Mesothelial cell of epicardium (in vitro differentiated cells): ENCODE measurements around the gene SCYGR4. TPM values are rescaled to one million over a fixed set of nuclear protein-coding genes. Genes with fewer than 3 reads are reported as not detected.
A peak's percentile ranks its signal among the peaks of the same experiment; 100 is the strongest.
"Not testable (repeated sequence)": the region's sequence is repeated elsewhere in the genome, so short reads cannot be mapped to it uniquely, and the experiment has no call there.

ENCODE experiments used
- DNase-seq, 2 experiments: peaks; one replicate each; pipeline ENCODE4 v3.0.0; 2021; ENCODE audit warnings: low spot score in 2 of 2; ENCODE audit not compliant: unreplicated experiment in 2 of 2
- H3K27ac Mint-ChIP-seq: 2 replicates; pipeline ENCODE4 v1.8.0; 2021; ENCODE audit warnings: mixed read lengths
- H3K27me3 Mint-ChIP-seq: 2 replicates; pipeline ENCODE4 v1.8.0; 2021; ENCODE audit warnings: low read depth, mixed read lengths
- H3K36me3 Mint-ChIP-seq: 2 replicates; pipeline ENCODE4 v1.8.0; 2021; ENCODE audit warnings: mixed read lengths
- H3K4me1 Mint-ChIP-seq: 2 replicates; pipeline ENCODE4 v1.8.0; 2021; ENCODE audit warnings: mixed read lengths
- H3K4me3 Mint-ChIP-seq: 2 replicates; pipeline ENCODE4 v1.8.0; 2021; ENCODE audit warnings: mild to moderate bottlenecking, moderate library complexity, mixed read lengths
- H3K9me3 Mint-ChIP-seq: 2 replicates; pipeline ENCODE4 v1.8.0; 2021; ENCODE audit warnings: mixed read lengths
- total RNA-seq: library from RNA; stranded (reverse); gene quantifications from 3 replicates; pipeline ENCODE4 v1.2.1, GENCODE V29; 2021
- TF ChIP-seq, protein P1 (sequence below): fragments of 200-600 bp; sonication (generic); IDR thresholded peaks from one replicate; pipeline ENCODE4 v1.5.0; 2021; ENCODE audit warnings: antibody characterized with exemption; ENCODE audit not compliant: unreplicated experiment

SCYGR4 gene
- total RNA-seq, 1 donor from 2014 or later: not detected

DNA sequence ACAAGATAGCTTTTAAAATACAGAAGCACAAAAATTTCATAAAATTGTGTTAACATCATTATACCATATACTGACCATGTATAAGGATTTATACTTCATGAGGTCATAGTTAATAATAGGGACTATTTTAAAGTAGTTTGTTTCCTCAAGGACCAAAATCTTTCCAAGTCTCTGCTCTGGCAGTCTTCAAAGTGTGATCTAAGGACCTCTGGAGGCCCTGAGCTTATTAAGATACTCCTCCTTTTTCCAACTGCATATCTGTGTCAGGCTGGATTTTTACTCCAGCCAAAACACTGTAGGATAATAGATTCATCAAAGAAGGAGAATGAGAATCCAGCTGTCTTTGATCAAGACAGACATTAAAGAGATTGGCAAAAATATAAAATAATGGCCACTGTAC, 20.3 kb upstream of the SCYGR4 start:
- DNase-seq: no peak
- H3K36me3 Mint-ChIP-seq: no peaks in the 10 kb centered on the region
- TF ChIP-seq, protein P1, sequence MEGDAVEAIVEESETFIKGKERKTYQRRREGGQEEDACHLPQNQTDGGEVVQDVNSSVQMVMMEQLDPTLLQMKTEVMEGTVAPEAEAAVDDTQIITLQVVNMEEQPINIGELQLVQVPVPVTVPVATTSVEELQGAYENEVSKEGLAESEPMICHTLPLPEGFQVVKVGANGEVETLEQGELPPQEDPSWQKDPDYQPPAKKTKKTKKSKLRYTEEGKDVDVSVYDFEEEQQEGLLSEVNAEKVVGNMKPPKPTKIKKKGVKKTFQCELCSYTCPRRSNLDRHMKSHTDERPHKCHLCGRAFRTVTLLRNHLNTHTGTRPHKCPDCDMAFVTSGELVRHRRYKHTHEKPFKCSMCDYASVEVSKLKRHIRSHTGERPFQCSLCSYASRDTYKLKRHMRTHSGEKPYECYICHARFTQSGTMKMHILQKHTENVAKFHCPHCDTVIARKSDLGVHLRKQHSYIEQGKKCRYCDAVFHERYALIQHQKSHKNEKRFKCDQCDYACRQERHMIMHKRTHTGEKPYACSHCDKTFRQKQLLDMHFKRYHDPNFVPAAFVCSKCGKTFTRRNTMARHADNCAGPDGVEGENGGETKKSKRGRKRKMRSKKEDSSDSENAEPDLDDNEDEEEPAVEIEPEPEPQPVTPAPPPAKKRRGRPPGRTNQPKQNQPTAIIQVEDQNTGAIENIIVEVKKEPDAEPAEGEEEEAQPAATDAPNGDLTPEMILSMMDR: no peak
- peak overlapping the region; percentile 9 for H3K27ac Mint-ChIP-seq
- H3K4me3 Mint-ChIP-seq: no peak overlapping the region
- no peaks in the 10 kb centered on the region for H3K9me3 Mint-ChIP-seq
- H3K27me3 Mint-ChIP-seq: no peaks in the 10 kb centered on the region
- H3K4me1 Mint-ChIP-seq: peaks cover 3% of the 10 kb centered on the region

DNA sequence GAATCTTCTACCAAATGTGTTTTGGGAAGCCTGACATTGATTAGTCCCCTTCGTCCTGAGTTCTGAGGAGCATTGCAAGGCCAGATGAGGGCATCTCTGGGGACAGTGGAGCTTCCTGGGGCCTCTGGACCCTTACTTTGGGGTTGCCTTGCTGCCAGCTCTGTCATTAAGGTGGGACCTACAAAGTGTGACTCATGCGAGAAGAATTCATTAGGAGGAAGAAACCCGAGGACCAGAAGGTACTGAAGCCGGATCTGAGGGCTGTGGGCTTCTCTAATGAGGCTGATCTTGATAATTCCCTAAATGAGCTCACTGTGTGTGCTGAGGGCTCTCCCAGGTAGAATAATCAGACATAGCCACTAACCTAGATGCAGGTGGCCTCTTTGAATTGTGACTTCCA, 19.3 kb upstream of the SCYGR4 start:
- no peak for DNase-seq
- no peak overlapping the region for H3K27ac Mint-ChIP-seq

DNA sequence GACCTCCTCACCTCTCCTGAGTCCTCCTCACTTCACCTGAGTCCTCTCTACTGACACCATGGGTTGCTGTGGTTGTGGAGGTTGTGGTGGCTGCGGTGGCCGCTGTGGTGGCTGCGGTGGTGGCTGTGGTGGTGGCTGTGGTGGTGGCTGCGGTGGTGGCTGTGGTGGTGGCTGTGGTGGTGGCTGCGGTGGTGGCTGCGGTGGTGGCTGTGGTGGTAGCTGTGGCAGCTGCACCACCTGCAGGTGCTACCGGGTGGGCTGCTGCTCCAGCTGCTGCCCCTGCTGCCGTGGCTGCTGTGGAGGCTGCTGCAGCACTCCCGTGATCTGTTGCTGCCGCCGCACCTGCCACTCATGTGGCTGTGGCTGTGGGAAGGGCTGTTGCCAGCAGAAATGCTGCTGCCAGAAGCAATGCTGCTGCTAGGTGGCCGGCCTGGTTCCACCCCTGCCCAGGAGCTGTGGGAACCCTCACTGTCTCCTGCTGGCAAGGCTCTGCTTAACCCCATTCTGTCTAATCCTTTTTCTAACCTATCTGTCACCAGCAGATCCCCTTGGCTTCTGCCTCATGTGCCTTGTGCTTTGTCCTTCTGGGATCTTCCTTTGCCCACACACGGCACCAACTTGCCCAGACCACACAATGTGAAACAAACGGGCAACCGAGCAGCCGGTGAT, 18.3 kb upstream of the SCYGR4 start, which contains the start of gene SCYGR2:
Gene SCYGR2, plus strand, starts transcription at position 59 of the 669 bp plus-strand sequence. Its CDS starts 0 bp downstream, at position 59.
- H3K36me3 Mint-ChIP-seq, H3K27me3 Mint-ChIP-seq, DNase-seq, H3K27ac Mint-ChIP-seq, H3K9me3 Mint-ChIP-seq, H3K4me1 Mint-ChIP-seq, H3K4me3 Mint-ChIP-seq: not testable (repeated sequence)

More for the DNA sequence above, 19.3 kb upstream of the SCYGR4 start:
- Mint-ChIP-seq H3K4me1 (peaks cover 3% of the 10 kb centered on the region), H3K27me3 (no peaks in the 10 kb centered on the region), H3K4me3 (no peak overlapping the region), H3K36me3 (no peaks in the 10 kb centered on the region), H3K9me3 (no peaks in the 10 kb centered on the region)
- TF ChIP-seq, protein P1: no peak

DNA sequence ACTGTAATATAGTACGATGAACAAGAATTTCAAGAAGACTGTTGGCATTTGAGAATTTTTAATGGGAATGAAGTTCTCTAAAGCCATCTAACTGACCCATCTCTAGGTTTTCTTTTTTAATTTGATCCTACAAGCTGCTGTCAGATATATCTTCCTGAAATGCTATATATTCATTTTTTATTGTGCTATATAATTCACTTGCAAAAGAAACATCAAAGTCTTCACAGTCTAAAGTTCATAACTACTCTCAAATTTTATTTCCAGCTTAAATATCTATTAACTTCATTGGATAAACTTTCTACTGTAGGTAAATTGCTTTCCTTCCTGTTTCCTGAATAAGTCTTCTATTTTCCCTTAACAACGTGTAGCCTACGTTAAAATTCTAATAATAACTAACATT, 14.9 kb upstream of the SCYGR4 start:
- H3K27me3 Mint-ChIP-seq: no peaks in the 10 kb centered on the region
- TF ChIP-seq, protein P1: no peak
- H3K4me1 Mint-ChIP-seq: peaks cover 3% of the 10 kb centered on the region
- DNase-seq: no peak
- no peaks in the 10 kb centered on the region for H3K36me3 Mint-ChIP-seq
- no peaks in the 10 kb centered on the region for H3K9me3 Mint-ChIP-seq
- H3K4me3 Mint-ChIP-seq: no peak overlapping the region
- H3K27ac Mint-ChIP-seq: no peak overlapping the region

DNA sequence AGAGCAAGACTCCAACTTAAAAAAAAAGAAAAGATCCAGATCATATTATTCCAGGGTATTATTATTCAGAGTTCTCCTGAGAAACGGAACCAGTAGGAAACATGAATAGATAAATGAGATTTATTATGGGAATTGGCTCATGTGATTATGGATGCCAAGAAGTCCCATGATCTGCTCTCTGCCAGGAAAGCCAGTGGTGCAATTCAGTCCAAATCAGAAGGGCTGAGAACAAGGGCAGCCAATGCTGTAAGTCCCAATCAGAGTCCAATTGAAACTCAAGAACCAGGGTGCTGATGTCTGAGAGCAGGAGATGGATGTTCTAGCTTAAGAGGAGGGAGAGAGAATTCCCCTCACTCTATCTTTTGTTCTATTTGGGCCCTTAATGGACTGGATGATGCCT, 10.8 kb upstream of the SCYGR4 start:
- TF ChIP-seq, protein P1: no peak
- no peaks in the 10 kb centered on the region for H3K36me3 Mint-ChIP-seq
- H3K27ac Mint-ChIP-seq: no peak overlapping the region
- no peaks in the 10 kb centered on the region for H3K27me3 Mint-ChIP-seq
- H3K4me1 Mint-ChIP-seq: no peaks in the 10 kb centered on the region
- no peaks in the 10 kb centered on the region for H3K9me3 Mint-ChIP-seq
- no peak overlapping the region for H3K4me3 Mint-ChIP-seq
- no peak for DNase-seq

DNA sequence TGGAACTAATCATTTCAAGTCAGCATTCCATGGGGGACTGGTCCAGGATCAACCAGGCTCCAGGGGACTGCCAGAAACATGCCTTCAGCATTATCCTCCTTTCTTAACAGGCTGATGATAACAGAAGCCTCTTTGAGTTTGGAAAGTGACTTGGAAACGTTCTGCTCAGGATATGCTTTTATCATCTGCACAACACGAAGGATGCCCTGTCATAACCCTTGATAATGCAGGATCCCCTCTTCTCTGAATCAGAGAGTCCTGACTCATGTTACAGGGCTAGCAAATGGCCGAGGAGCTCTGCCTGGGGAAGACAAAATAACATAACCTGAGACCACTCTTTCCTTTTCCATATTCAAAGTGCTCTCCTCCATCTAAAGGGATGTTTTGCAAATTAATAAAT, 9.4 kb upstream of the SCYGR4 start:
- H3K9me3 Mint-ChIP-seq: no peaks in the 10 kb centered on the region
- no peak overlapping the region for H3K27ac Mint-ChIP-seq
- no peaks in the 10 kb centered on the region for H3K27me3 Mint-ChIP-seq
- H3K36me3 Mint-ChIP-seq: no peaks in the 10 kb centered on the region
- no peak overlapping the region for H3K4me3 Mint-ChIP-seq
- no peaks in the 10 kb centered on the region for H3K4me1 Mint-ChIP-seq
- DNase-seq: no peak
- TF ChIP-seq, protein P1: no peak
